ENCODE results near the gene ATAT1. TPM values are rescaled to one million over a fixed set of nuclear protein-coding genes. Genes with fewer than 3 reads are reported as not detected.
A peak's percentile ranks its signal among the peaks of the same experiment; 100 is the strongest.

ATAT1 gene
- total RNA-seq = 51.0 to 57.0 TPM (median 51.2 TPM) in 3 replicates

DNA sequence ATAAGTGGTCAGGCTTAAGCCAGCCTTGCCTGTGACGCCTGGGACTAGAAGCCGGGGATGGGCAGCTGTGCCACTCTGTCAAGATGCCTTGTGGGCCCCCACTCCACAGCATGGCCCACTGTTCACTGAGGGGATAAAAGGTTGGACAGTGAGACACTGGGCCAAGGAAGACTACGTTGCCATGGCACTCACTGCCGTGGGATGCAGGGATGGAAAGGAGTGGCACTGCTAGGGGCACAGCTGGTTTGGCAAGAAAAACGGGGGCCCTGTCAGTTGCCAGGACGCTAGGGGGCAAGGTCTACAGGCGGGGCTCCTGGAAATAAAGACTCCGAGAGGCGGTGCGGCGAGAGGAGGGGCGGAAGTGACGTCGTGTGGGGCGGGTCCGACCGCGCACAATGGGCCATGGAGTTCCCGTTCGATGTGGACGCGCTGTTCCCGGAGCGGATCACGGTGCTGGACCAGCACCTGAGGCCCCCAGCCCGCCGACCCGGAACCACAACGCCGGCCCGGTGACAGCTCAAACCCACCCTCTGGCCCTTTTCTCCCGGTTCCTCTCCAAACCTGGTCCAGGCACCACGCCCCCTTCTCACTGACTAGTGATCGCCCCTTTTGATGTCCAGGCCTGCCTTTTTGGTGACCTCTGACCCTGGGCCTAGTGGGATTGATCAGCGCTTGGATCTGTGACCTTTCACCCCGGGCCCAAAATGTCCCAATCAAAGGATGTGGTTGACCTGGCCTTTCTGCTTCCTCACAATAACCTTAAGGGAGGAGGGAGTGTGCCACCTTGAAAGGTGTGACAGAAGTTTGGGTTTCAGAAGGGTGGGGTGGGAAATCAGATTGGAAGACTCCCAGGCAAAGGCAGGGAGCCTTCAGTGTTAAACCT lies at the start of gene ATAT1:
ATAT1 (plus strand) TSS at position 391 of the 883 bp plus-strand sequence.
- DNase-seq (ENCODE audit: low spot score in 2 of 2, unreplicated experiment in 2 of 2) = peak; percentile 70 to 85
- no peaks in the 10 kb centered on the region for H3K27me3 Mint-ChIP-seq (ENCODE audit: low read depth)
- H3K36me3 Mint-ChIP-seq = peaks cover 30% of the 10 kb centered on the region
- no peaks in the 10 kb centered on the region for H3K9me3 Mint-ChIP-seq
- TF ChIP-seq, protein P1, sequence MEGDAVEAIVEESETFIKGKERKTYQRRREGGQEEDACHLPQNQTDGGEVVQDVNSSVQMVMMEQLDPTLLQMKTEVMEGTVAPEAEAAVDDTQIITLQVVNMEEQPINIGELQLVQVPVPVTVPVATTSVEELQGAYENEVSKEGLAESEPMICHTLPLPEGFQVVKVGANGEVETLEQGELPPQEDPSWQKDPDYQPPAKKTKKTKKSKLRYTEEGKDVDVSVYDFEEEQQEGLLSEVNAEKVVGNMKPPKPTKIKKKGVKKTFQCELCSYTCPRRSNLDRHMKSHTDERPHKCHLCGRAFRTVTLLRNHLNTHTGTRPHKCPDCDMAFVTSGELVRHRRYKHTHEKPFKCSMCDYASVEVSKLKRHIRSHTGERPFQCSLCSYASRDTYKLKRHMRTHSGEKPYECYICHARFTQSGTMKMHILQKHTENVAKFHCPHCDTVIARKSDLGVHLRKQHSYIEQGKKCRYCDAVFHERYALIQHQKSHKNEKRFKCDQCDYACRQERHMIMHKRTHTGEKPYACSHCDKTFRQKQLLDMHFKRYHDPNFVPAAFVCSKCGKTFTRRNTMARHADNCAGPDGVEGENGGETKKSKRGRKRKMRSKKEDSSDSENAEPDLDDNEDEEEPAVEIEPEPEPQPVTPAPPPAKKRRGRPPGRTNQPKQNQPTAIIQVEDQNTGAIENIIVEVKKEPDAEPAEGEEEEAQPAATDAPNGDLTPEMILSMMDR (IDR thresholded peaks at IDR 0.05; ENCODE audit: unreplicated experiment) = no peak
- peak within 1 kb of the TSS; percentile 86 for H3K4me3 Mint-ChIP-seq
- H3K4me1 Mint-ChIP-seq = peaks cover 17% of the 10 kb centered on the region
- H3K27ac Mint-ChIP-seq = peak within 1 kb of the TSS; percentile 98

DNA sequence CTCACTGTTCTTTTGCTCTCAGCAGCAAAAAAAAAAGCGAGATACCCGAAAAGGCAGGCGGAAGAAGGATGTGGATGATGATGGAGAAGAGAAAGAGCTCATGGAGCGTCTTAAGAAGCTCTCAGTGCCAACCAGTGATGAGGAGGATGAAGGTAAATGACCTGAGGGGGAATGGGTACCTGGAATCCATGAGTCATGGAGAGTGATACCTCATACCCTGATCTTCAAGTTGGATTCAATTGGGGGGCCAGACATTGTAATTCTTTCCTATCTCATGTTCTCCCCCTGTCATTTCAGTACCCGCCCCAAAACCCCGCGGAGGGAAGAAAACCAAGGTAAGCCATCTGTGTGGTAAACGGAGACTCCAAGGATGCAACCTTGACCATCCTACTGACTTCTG lies 48.6 kb upstream of the ATAT1 start:
- H3K4me3 Mint-ChIP-seq = no peak overlapping the region
- H3K27me3 Mint-ChIP-seq (ENCODE audit: low read depth) = no peaks in the 10 kb centered on the region
- no peak for DNase-seq (ENCODE audit: low spot score in 2 of 2, unreplicated experiment in 2 of 2)
- no peaks in the 10 kb centered on the region for H3K9me3 Mint-ChIP-seq
- H3K4me1 Mint-ChIP-seq = peaks cover 16% of the 10 kb centered on the region
- TF ChIP-seq, protein P1 (IDR thresholded peaks at IDR 0.05; ENCODE audit: unreplicated experiment) = no peak
- peaks cover 43% of the 10 kb centered on the region for H3K36me3 Mint-ChIP-seq
- H3K27ac Mint-ChIP-seq = no peak overlapping the region

DNA sequence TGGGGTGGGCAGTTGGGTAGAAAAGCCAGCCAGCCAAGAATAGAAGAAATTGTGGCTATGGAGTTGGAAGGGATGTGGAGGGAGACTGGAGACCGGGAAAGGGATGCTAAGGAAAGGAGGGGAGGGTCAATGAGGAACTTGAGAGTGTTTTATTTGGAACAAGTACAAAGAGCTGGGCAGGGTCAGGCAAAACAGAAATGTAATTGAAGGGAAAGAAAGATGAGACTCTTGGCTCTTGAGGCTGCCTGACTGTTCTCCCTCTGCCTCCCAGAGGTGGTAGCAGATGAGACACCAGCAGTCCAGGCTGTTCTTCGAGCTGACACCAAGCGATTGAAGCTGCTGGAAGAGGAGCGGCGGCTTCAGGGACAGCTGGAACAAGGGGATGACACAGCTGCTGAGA lies 42.8 kb upstream of the ATAT1 start:
- Mint-ChIP-seq H3K36me3 (peaks cover 56% of the 10 kb centered on the region), H3K4me1 (no peaks in the 10 kb centered on the region), H3K9me3 (no peaks in the 10 kb centered on the region), H3K27me3 (ENCODE audit: low read depth) (no peaks in the 10 kb centered on the region), H3K4me3 (no peak overlapping the region), H3K27ac (no peak overlapping the region)
- TF ChIP-seq, protein P1 (IDR thresholded peaks at IDR 0.05; ENCODE audit: unreplicated experiment) = no peak
- DNase-seq (ENCODE audit: low spot score in 2 of 2, unreplicated experiment in 2 of 2) = no peak

DNA sequence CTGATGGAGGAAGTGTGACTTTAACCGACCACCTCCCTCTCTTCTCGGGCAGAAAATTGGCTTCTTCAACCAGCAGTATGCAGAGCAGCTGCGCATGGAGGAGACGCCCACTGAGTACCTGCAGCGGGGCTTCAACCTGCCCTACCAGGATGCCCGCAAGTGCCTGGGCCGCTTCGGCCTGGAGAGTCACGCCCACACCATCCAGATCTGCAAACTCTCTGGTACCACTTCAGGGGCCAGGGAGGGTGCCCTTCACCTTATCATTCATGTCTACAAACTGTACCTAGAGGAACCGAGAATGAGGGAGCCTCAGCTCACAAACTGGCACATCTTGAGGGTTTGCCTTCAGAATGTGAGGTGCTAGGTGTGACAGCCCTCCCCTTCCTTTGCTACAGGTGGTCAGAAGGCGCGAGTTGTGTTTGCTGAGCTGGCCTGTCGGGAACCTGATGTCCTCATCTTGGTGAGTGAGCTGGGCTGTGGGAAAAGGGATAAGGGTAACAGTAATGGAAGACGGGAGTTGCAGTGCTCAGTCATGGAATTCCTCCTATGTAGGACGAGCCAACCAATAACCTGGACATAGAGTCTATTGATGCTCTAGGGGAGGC lies 36.8 kb upstream of the ATAT1 start:
- H3K9me3 Mint-ChIP-seq = no peaks in the 10 kb centered on the region
- no peaks in the 10 kb centered on the region for H3K27me3 Mint-ChIP-seq (ENCODE audit: low read depth)
- no peak for DNase-seq (ENCODE audit: low spot score in 2 of 2, unreplicated experiment in 2 of 2)
- TF ChIP-seq, protein P1 (IDR thresholded peaks at IDR 0.05; ENCODE audit: unreplicated experiment) = no peak
- H3K4me3 Mint-ChIP-seq = no peak overlapping the region
- peaks cover 25% of the 10 kb centered on the region for H3K4me1 Mint-ChIP-seq
- H3K36me3 Mint-ChIP-seq = peaks cover 41% of the 10 kb centered on the region
- peak overlapping the region; percentile 96 for H3K27ac Mint-ChIP-seq

DNA sequence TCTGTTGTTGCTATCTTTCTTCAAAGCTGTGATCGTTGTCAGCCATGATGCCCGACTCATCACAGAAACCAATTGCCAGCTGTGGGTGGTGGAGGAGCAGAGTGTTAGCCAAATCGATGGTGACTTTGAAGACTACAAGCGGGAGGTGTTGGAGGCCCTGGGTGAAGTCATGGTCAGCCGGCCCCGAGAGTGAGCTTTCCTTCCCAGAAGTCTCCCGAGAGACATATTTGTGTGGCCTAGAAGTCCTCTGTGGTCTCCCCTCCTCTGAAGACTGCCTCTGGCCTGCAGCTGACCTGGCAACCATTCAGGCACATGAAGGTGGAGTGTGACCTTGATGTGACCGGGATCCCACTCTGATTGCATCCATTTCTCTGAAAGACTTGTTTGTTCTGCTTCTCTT lies 36.2 kb upstream of the ATAT1 start:
- DNase-seq (ENCODE audit: low spot score in 2 of 2, unreplicated experiment in 2 of 2) = no peak
- Mint-ChIP-seq H3K27me3 (ENCODE audit: low read depth) (no peaks in the 10 kb centered on the region), H3K27ac (peak overlapping the region; percentile 96), H3K36me3 (peaks cover 39% of the 10 kb centered on the region), H3K9me3 (no peaks in the 10 kb centered on the region), H3K4me1 (peaks cover 25% of the 10 kb centered on the region), H3K4me3 (peak overlapping the region; percentile 13)
- TF ChIP-seq, protein P1 (IDR thresholded peaks at IDR 0.05; ENCODE audit: unreplicated experiment) = no peak

Measured in mesothelial cell of epicardium (in vitro differentiated cells).